ENCODE data around the gene PHF12.

Gene PHF12

GRCh38 chr17:28975031-28975430 lies 23.7 kb upstream of the PHF12 start:
- H3K4me3 ChIP-seq (ENCODE audit: low read length): no peak overlapping the region
- TF ChIP-seq CTCF (IDR thresholded peaks at IDR 0.05; ENCODE audit: insufficient read depth, low read depth, low read length, missing control alignments): no peak
- DNase-seq (ENCODE audit: low read depth): no peak

- H3K4me3 ChIP-seq (ENCODE audit: low read length): no peak overlapping the region
- TF ChIP-seq CTCF (IDR thresholded peaks at IDR 0.05; ENCODE audit: insufficient read depth, low read depth, low read length, missing control alignments): no peak
- no peak for DNase-seq (ENCODE audit: low read depth)
Measured at GRCh38 chr17:28974451-28974850, 23.1 kb upstream of the PHF12 start.

GRCh38 chr17:28973425-28973824 lies 22.1 kb upstream of the PHF12 start:
- TF ChIP-seq CTCF (IDR thresholded peaks at IDR 0.05; ENCODE audit: insufficient read depth, low read depth, low read length, missing control alignments): no peak
- DNase-seq (ENCODE audit: low read depth): no peak
- H3K4me3 ChIP-seq (ENCODE audit: low read length): no peak overlapping the region

- no peak for DNase-seq (ENCODE audit: low read depth)
- no peak for TF ChIP-seq CTCF (IDR thresholded peaks at IDR 0.05; ENCODE audit: insufficient read depth, low read depth, low read length, missing control alignments)
- H3K4me3 ChIP-seq (ENCODE audit: low read length): no peak overlapping the region
Measured at GRCh38 chr17:28972437-28972836, 21.1 kb upstream of the PHF12 start.

GRCh38 chr17:28970879-28971278 lies 19.6 kb upstream of the PHF12 start:
- no peak overlapping the region for H3K4me3 ChIP-seq (ENCODE audit: low read length)
- TF ChIP-seq CTCF (IDR thresholded peaks at IDR 0.05; ENCODE audit: insufficient read depth, low read depth, low read length, missing control alignments): no peak
- no peak for DNase-seq (ENCODE audit: low read depth)

- TF ChIP-seq CTCF (IDR thresholded peaks at IDR 0.05; ENCODE audit: insufficient read depth, low read depth, low read length, missing control alignments): no peak
- H3K4me3 ChIP-seq (ENCODE audit: low read length): no peak overlapping the region
- DNase-seq (ENCODE audit: low read depth): no peak
Measured at GRCh38 chr17:28969706-28970393, 18.5 kb upstream of the PHF12 start.

- TF ChIP-seq CTCF (IDR thresholded peaks at IDR 0.05; ENCODE audit: insufficient read depth, low read depth, low read length, missing control alignments): no peak
- DNase-seq (ENCODE audit: low read depth): no peak
- H3K4me3 ChIP-seq (ENCODE audit: low read length): no peak overlapping the region
Measured at GRCh38 chr17:28968914-28969295, 17.6 kb upstream of the PHF12 start.
